ENCODE data around the gene PCSK1.

DNA sequence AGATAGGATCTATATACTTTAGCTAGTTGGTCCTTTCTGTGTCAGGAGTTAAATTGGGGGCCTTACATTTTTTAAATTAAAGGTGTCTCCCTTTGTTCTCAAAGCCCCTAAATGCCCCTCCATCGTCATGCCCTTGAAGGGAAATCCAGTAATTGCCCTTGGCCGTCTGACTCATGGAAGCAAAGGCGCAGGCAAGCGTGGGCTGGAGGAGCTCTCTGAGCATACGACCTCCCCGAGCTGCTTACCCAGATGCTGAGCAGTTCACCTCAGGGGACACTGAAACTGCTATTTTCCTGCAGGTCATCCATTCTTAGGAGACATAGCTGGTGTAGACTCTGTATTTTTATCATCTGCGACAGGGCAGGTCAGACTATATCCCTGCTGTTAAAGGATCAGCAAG lies 23.0 kb downstream of the PCSK1 start:
- no peak for TF ChIP-seq POLR2A (IDR thresholded peaks at IDR 0.05)
- TF ChIP-seq, protein P1, sequence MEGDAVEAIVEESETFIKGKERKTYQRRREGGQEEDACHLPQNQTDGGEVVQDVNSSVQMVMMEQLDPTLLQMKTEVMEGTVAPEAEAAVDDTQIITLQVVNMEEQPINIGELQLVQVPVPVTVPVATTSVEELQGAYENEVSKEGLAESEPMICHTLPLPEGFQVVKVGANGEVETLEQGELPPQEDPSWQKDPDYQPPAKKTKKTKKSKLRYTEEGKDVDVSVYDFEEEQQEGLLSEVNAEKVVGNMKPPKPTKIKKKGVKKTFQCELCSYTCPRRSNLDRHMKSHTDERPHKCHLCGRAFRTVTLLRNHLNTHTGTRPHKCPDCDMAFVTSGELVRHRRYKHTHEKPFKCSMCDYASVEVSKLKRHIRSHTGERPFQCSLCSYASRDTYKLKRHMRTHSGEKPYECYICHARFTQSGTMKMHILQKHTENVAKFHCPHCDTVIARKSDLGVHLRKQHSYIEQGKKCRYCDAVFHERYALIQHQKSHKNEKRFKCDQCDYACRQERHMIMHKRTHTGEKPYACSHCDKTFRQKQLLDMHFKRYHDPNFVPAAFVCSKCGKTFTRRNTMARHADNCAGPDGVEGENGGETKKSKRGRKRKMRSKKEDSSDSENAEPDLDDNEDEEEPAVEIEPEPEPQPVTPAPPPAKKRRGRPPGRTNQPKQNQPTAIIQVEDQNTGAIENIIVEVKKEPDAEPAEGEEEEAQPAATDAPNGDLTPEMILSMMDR (IDR thresholded peaks at IDR 0.05): no peak
